Hepatocyte (in vitro differentiated cells): ENCODE measurements around the gene AOPEP. TPM values are rescaled to one million over a fixed set of nuclear protein-coding genes. Genes with fewer than 3 reads are reported as not detected.

Source experiments
- DNase-seq: peaks from one replicate; pipeline ENCODE4 v3.0.0-alpha.2; 2016; ENCODE audit warnings: low spot score
- H2AFZ ChIP-seq: fragments of 200-600 bp; sonication (generic); 2 replicates; pipeline ENCODE4 v1.6.0; 2016; ENCODE audit warnings: antibody characterized with exemption, mild to moderate bottlenecking
- H3K27ac ChIP-seq: fragments of 200-600 bp; sonication (generic); 2 replicates; pipeline ENCODE4 v1.5.1; 2016; ENCODE audit warnings: mild to moderate bottlenecking
- H3K27me3 ChIP-seq: fragments of 200-600 bp; sonication (generic); 2 replicates; pipeline ENCODE4 v1.6.1; 2016
- H3K36me3 ChIP-seq: fragments of 200-600 bp; sonication (generic); replicated peaks from 2 replicates; pipeline ENCODE4 v1.5.1; 2016; ENCODE audit warnings: low read depth; ENCODE audit not compliant: insufficient read depth
- H3K4me1 ChIP-seq: fragments of 200-600 bp; sonication (generic); 2 replicates; pipeline ENCODE4 v1.5.1; 2016; ENCODE audit warnings: mild to moderate bottlenecking, moderate library complexity; ENCODE audit not compliant: insufficient read depth
- H3K4me2 ChIP-seq: fragments of 200-600 bp; sonication (generic); 2 replicates; pipeline ENCODE4 v1.6.0; 2016
- H3K4me3 ChIP-seq: fragments of 200-600 bp; sonication (generic); 2 replicates; pipeline ENCODE4 v1.5.1; 2016; ENCODE audit warnings: mild to moderate bottlenecking
- H3K79me2 ChIP-seq: fragments of 200-600 bp; sonication (generic); 2 replicates; pipeline ENCODE4 v1.6.0; 2017; ENCODE audit warnings: mild to moderate bottlenecking
- H3K9me2 ChIP-seq: fragments of 200-600 bp; sonication (generic); replicated peaks from 2 replicates; pipeline ENCODE4 v1.6.0; 2017; ENCODE audit warnings: mild to moderate bottlenecking; ENCODE audit not compliant: insufficient read depth
- H3K9me3 ChIP-seq: fragments of 200-600 bp; sonication (generic); 2 replicates; pipeline ENCODE4 v1.5.1; 2016; ENCODE audit warnings: low read depth, mild to moderate bottlenecking
- H4K20me1 ChIP-seq: fragments of 200-600 bp; sonication (generic); 2 replicates; pipeline ENCODE4 v1.6.0; 2016; ENCODE audit warnings: mild to moderate bottlenecking; ENCODE audit not compliant: insufficient read depth, poor library complexity, severe bottlenecking
- CTCF ChIP-seq: fragments of 200-600 bp; sonication (generic); IDR thresholded peaks from 2 replicates; pipeline ENCODE4 v1.5.1; 2016; ENCODE audit warnings: antibody characterized with exemption, mild to moderate bottlenecking; ENCODE audit not compliant: poor library complexity
- EZH2 ChIP-seq: fragments of 200-600 bp; sonication (generic); IDR thresholded peaks from 2 replicates; pipeline ENCODE4 v1.6.1; 2016; ENCODE audit warnings: antibody characterized with exemption, mild to moderate bottlenecking, borderline replicate concordance
- EZH2phosphoT487 ChIP-seq: fragments of 200-600 bp; sonication (generic); IDR thresholded peaks from one replicate; pipeline ENCODE4 v1.6.1; 2018; ENCODE audit warnings: antibody characterized with exemption, mild to moderate bottlenecking, low read depth, moderate library complexity; ENCODE audit not compliant: unreplicated experiment, severe bottlenecking
- WGBS: methylation state at CpG from one replicate; pipeline ENCODE4 v1.1.6; 2016; ENCODE audit warnings: low lambda C conversion rate; ENCODE audit errors: missing lambda C conversion rate; 5-methylcytosine and 5-hydroxymethylcytosine counted together
- polyA plus RNA-seq: library from polyadenylated mRNA; unstranded; fragments of >200 nt; fragmentation: Nextera tagmentation; extraction: Ambion mirVana; gene quantifications from 2 replicates; pipeline ENCODE4 v1.2.1, GENCODE V29; 2016
- total RNA-seq: library from RNA; depleted of rRNA; stranded (reverse); fragments of >200 nt; gene quantifications from 2 replicates; pipeline ENCODE4 v1.2.3, GENCODE V29; 2014

Gene AOPEP
- total and polyA plus RNA-seq, 2 experiments from 2014 or later, result 82.8 to 101 TPM

GRCh38 chr9:94929369-94929756 lies 202.9 kb downstream of the AOPEP start:
- Histone ChIP-seq H3K36me3 (no peaks in the 10 kb centered on the region), H3K4me2 (no peak overlapping the region), H2AFZ (no peak overlapping the region), H3K27me3 (no peaks in the 10 kb centered on the region), H4K20me1 (no peaks in the 10 kb centered on the region), H3K9me2 (no peaks in the 10 kb centered on the region), H3K9me3 (no peaks in the 10 kb centered on the region), H3K4me1 (peaks cover 18% of the 10 kb centered on the region), H3K27ac (no peak overlapping the region), H3K79me2 (peaks cover 32% of the 10 kb centered on the region), H3K4me3 (no peak overlapping the region)
- 98% methylated on average over 9 of the region's 9 CpGs for WGBS
- TF ChIP-seq CTCF, result no peak
- no peak for DNase-seq

GRCh38 chr9:94931036-94931633 lies 204.6 kb downstream of the AOPEP start:
- no peak for DNase-seq
- Histone ChIP-seq H4K20me1 (no peaks in the 10 kb centered on the region), H3K27me3 (no peaks in the 10 kb centered on the region), H3K36me3 (no peaks in the 10 kb centered on the region), H3K4me2 (no peak overlapping the region), H3K9me3 (no peaks in the 10 kb centered on the region), H3K9me2 (no peaks in the 10 kb centered on the region), H3K4me3 (no peak overlapping the region), H3K79me2 (peaks cover 20% of the 10 kb centered on the region), H2AFZ (no peak overlapping the region), H3K4me1 (peaks cover 18% of the 10 kb centered on the region), H3K27ac (peak overlapping the region; percentile 39)
- WGBS, result 76% methylated on average over 3 of the region's 3 CpGs
- TF ChIP-seq EZH2phosphoT487, result no peak
- no peak for TF ChIP-seq EZH2
- TF ChIP-seq CTCF, result no peak

- Histone ChIP-seq H3K9me3 (no peaks in the 10 kb centered on the region), H4K20me1 (no peaks in the 10 kb centered on the region), H3K27me3 (no peaks in the 10 kb centered on the region), H3K79me2 (peaks cover 16% of the 10 kb centered on the region), H3K4me1 (peaks cover 18% of the 10 kb centered on the region), H3K4me2 (no peak overlapping the region), H3K9me2 (no peaks in the 10 kb centered on the region), H3K36me3 (no peaks in the 10 kb centered on the region), H2AFZ (no peak overlapping the region), H3K4me3 (no peak overlapping the region), H3K27ac (peak overlapping the region; percentile 39)
- no peak for TF ChIP-seq EZH2
- TF ChIP-seq CTCF, result no peak
- TF ChIP-seq EZH2phosphoT487, result no peak
- WGBS, result 51% methylated on average over 5 of the region's 5 CpGs
- no peak for DNase-seq
These were observed 205.2 kb downstream of the AOPEP start for GRCh38 chr9:94931740-94932139.
